Neural progenitor cell (in vitro differentiated cells): ENCODE measurements around the gene LRRC32. TPM values are rescaled to one million over a fixed set of nuclear protein-coding genes. Genes with fewer than 3 reads are reported as not detected.
"Not testable (repeated sequence)": the region's sequence is repeated elsewhere in the genome, so short reads cannot be mapped to it uniquely, and the experiment has no call there.

Experiments
- DNase-seq: peaks from one replicate; pipeline ENCODE4 v3.0.0-alpha.2; 2016; ENCODE audit warnings: low spot score
- H2AFZ ChIP-seq: fragments of 200-600 bp; sonication (generic); replicated peaks from 2 replicates; pipeline ENCODE4 v1.6.1; 2016; ENCODE audit warnings: antibody characterized with exemption
- H3F3A ChIP-seq: fragments of 200-600 bp; sonication (generic); 2 replicates; pipeline ENCODE4 v1.6.1; 2016; ENCODE audit warnings: antibody characterized with exemption, low read depth
- H3K27ac ChIP-seq: fragments of 200-600 bp; sonication (generic); 2 replicates; pipeline ENCODE4 v1.5.1; 2016; ENCODE audit warnings: mild to moderate bottlenecking
- H3K27me3 ChIP-seq: fragments of 200-600 bp; sonication (generic); 2 replicates; pipeline ENCODE4 v1.6.1; 2016; ENCODE audit warnings: mild to moderate bottlenecking, moderate library complexity
- H3K36me3 ChIP-seq: fragments of 200-600 bp; sonication (generic); 2 replicates; pipeline ENCODE4 v1.5.1; 2016
- H3K4me1 ChIP-seq: fragments of 200-600 bp; sonication (generic); 2 replicates; pipeline ENCODE4 v1.6.1; 2016; ENCODE audit warnings: mixed run types
- H3K4me2 ChIP-seq: fragments of 200-600 bp; sonication (generic); 2 replicates; pipeline ENCODE4 v1.6.1; 2016
- H3K4me3 ChIP-seq: fragments of 200-600 bp; sonication (generic); 2 replicates; pipeline ENCODE4 v1.5.1; 2016
- H3K79me2 ChIP-seq: fragments of 200-600 bp; sonication (generic); 2 replicates; pipeline ENCODE4 v1.6.1; 2016; ENCODE audit warnings: low read depth
- H3K9ac ChIP-seq: fragments of 200-600 bp; sonication (generic); 2 replicates; pipeline ENCODE4 v1.6.1; 2016
- H3K9me3 ChIP-seq: fragments of 200-600 bp; sonication (generic); 2 replicates; pipeline ENCODE4 v1.5.1; 2016; ENCODE audit warnings: low read depth
- H4K20me1 ChIP-seq: fragments of 200-600 bp; sonication (generic); 2 replicates; pipeline ENCODE4 v1.6.1; 2016; ENCODE audit warnings: low read depth
- H3K27ac Mint-ChIP-seq: 3 replicates; pipeline ENCODE4 v1.8.0; 2021; ENCODE audit warnings: mixed read lengths
- H3K27me3 Mint-ChIP-seq: 2 replicates; pipeline ENCODE4 v1.8.0; 2022; ENCODE audit warnings: low read depth, mild to moderate bottlenecking, inconsistent platforms, moderate library complexity, mixed read lengths; ENCODE audit not compliant: insufficient read depth
- H3K36me3 Mint-ChIP-seq: 3 replicates; pipeline ENCODE4 v1.8.0; 2021; ENCODE audit warnings: mixed read lengths
- H3K4me1 Mint-ChIP-seq: 3 replicates; pipeline ENCODE4 v1.8.0; 2021; ENCODE audit warnings: mixed read lengths
- H3K4me3 Mint-ChIP-seq: 3 replicates; pipeline ENCODE4 v1.8.0; 2021; ENCODE audit warnings: mild to moderate bottlenecking, moderate library complexity, mixed read lengths
- H3K9me3 Mint-ChIP-seq: 3 replicates; pipeline ENCODE4 v1.8.0; 2020; ENCODE audit warnings: mixed read lengths
- CTCF ChIP-seq: fragments of 200-600 bp; sonication (generic); IDR thresholded peaks from 2 replicates; pipeline ENCODE4 v1.5.1; 2017; ENCODE audit warnings: antibody characterized with exemption, mild to moderate bottlenecking
- EZH2 ChIP-seq: fragments of 200-600 bp; sonication (generic); IDR thresholded peaks from 2 replicates; pipeline ENCODE4 v1.6.1; 2017; ENCODE audit warnings: antibody characterized with exemption, mild to moderate bottlenecking, moderate library complexity
- EZH2phosphoT487 ChIP-seq: fragments of 200-600 bp; sonication (generic); IDR thresholded peaks from 2 replicates; pipeline ENCODE4 v1.6.1; 2017; ENCODE audit warnings: antibody characterized with exemption
- total RNA-seq: library from RNA; depleted of rRNA; stranded (reverse); fragments of >200 nt; gene quantifications from 2 replicates; pipeline ENCODE4 v1.2.3, GENCODE V29; 2015; ENCODE audit warnings: low replicate concordance

Gene LRRC32
- total RNA-seq, 1 donor from 2014 or later: 0.21 TPM

- H3K9me3 Mint-ChIP-seq: peaks cover 14% of the 10 kb centered on the region
- Histone ChIP-seq H3K9me3 (no peaks in the 10 kb centered on the region), H3K4me3 (no peak overlapping the region), H4K20me1 (no peaks in the 10 kb centered on the region), H3K36me3 (no peaks in the 10 kb centered on the region), H3F3A (no peaks in the 10 kb centered on the region), H3K27me3 (no peaks in the 10 kb centered on the region), H3K27ac (no peak overlapping the region), H2AFZ (peak overlapping the region; percentile 2), H3K4me2 (no peak overlapping the region), H3K79me2 (no peaks in the 10 kb centered on the region), H3K4me1 (no peaks in the 10 kb centered on the region), H3K9ac (no peak overlapping the region)
- no peak for DNase-seq
- H3K27me3 Mint-ChIP-seq: peaks cover 5% of the 10 kb centered on the region
- H3K4me3 Mint-ChIP-seq: no peak overlapping the region
- H3K27ac Mint-ChIP-seq: no peak overlapping the region
- no peaks in the 10 kb centered on the region for H3K36me3 Mint-ChIP-seq
- TF ChIP-seq EZH2phosphoT487: no peak
- H3K4me1 Mint-ChIP-seq: peaks cover 8% of the 10 kb centered on the region
Observed at GRCh38 chr11:76621868-76622267, 48.7 kb downstream of the LRRC32 start.

- TF ChIP-seq CTCF (no peak), EZH2phosphoT487 (no peak), EZH2 (no peak)
- Histone ChIP-seq H3K4me3 (no peak overlapping the region), H3F3A (no peaks in the 10 kb centered on the region), H3K4me2 (no peak overlapping the region), H3K27ac (no peak overlapping the region), H3K27me3 (no peaks in the 10 kb centered on the region), H3K4me1 (no peaks in the 10 kb centered on the region), H3K79me2 (no peaks in the 10 kb centered on the region), H3K9me3 (no peaks in the 10 kb centered on the region), H4K20me1 (no peaks in the 10 kb centered on the region), H2AFZ (peak overlapping the region; percentile 2), H3K36me3 (no peaks in the 10 kb centered on the region), H3K9ac (no peak overlapping the region)
- Mint-ChIP-seq H3K9me3 (peaks cover 14% of the 10 kb centered on the region), H3K27me3 (peaks cover 5% of the 10 kb centered on the region), H3K4me1 (peaks cover 8% of the 10 kb centered on the region), H3K36me3 (no peaks in the 10 kb centered on the region), H3K27ac (no peak overlapping the region), H3K4me3 (no peak overlapping the region)
- DNase-seq: no peak
Observed at GRCh38 chr11:76621466-76621865, 49.1 kb downstream of the LRRC32 start.

- no peak for TF ChIP-seq EZH2
- no peak for TF ChIP-seq CTCF
- no peak for TF ChIP-seq EZH2phosphoT487
- Histone ChIP-seq H3F3A (no peaks in the 10 kb centered on the region), H3K27me3 (no peaks in the 10 kb centered on the region), H3K4me1 (no peaks in the 10 kb centered on the region), H3K9me3 (no peaks in the 10 kb centered on the region), H3K79me2 (no peaks in the 10 kb centered on the region), H3K9ac (no peak overlapping the region), H4K20me1 (no peaks in the 10 kb centered on the region), H2AFZ (no peak overlapping the region), H3K4me3 (no peak overlapping the region), H3K36me3 (no peaks in the 10 kb centered on the region), H3K27ac (no peak overlapping the region), H3K4me2 (no peak overlapping the region)
- no peak for DNase-seq
- Mint-ChIP-seq H3K4me3 (no peak overlapping the region), H3K9me3 (peaks cover 10% of the 10 kb centered on the region), H3K27ac (no peak overlapping the region), H3K4me1 (peaks cover 9% of the 10 kb centered on the region), H3K27me3 (peaks cover 5% of the 10 kb centered on the region), H3K36me3 (no peaks in the 10 kb centered on the region)
Observed at GRCh38 chr11:76620489-76620888, 50.1 kb downstream of the LRRC32 start.

- not testable (repeated sequence) for H3K4me2 ChIP-seq, H2AFZ ChIP-seq, H3K4me1 ChIP-seq, H3K9ac ChIP-seq, H3K4me3 ChIP-seq, H4K20me1 ChIP-seq, H3F3A ChIP-seq, H3K9me3 Mint-ChIP-seq, H3K27ac ChIP-seq, H3K27me3 ChIP-seq, H3K9me3 ChIP-seq, H3K4me3 Mint-ChIP-seq, H3K79me2 ChIP-seq, H3K27me3 Mint-ChIP-seq, H3K27ac Mint-ChIP-seq, H3K36me3 ChIP-seq, H3K36me3 Mint-ChIP-seq, DNase-seq
- H3K4me1 Mint-ChIP-seq: peaks cover 13% of the 10 kb centered on the region
Observed at GRCh38 chr11:76619801-76620200, 50.7 kb downstream of the LRRC32 start.
